HepG2 (cell line): ENCODE measurements around the gene ZNF747. TPM values are rescaled to one million over a fixed set of nuclear protein-coding genes. Genes with fewer than 3 reads are reported as not detected.

Source experiments
- ATAC-seq: fragments of 200-7000 bp; cut with Tn5 transposase; 3 replicates; pipeline ENCODE4 v1.9.1; 2020; ENCODE audit warnings: mild to moderate bottlenecking, moderate library complexity
- BruUV-seq: library from RNA; stranded (reverse); fragments of 400-500 nt; replicated peaks from 2 replicates; lab custom pipeline; 2021; lab: Mats Ljungman, UMichigan
- CTCF ChIA-PET: fragments of 300-600 bp; formaldehyde crosslinking; extraction: SDS; loops from one replicate; lab custom pipeline; 2021; ENCODE audit warnings: low total read pairs, inconsistent platforms, low intra/inter-chr PET ratio; lab: Yijun Ruan, JAX
- POLR2A ChIA-PET: fragments of 350-600 bp; sonication (Branson Sonifier 250); formaldehyde crosslinking; loops from one replicate; lab custom pipeline; 2020; ENCODE audit warnings: antibody characterized with exemption, inconsistent platforms; lab: Yijun Ruan, JAX
- DNase-seq: peaks from one replicate; pipeline ENCODE4 v3.0.0-alpha.2; 2015; ENCODE audit warnings: low spot score
- FAIRE-seq: peaks from 3 replicates; lab custom pipeline; 2011; peaks lifted over from hg19 to GRCh38; lab: Jason Lieb, UNC
- H2AFZ ChIP-seq: one replicate; pipeline ENCODE4 v1.6.1; 2011; ENCODE audit warnings: low read length, inconsistent platforms
- H3K27ac ChIP-seq: fragments of 300-600 bp; 3 replicates; pipeline ENCODE4 v1.8.0; 2011; ENCODE audit warnings: mixed run types, mild to moderate bottlenecking, mixed read lengths, low read length, inconsistent platforms; ENCODE audit not compliant: insufficient read depth; ENCODE audit errors: extremely low read length
- H3K27me3 ChIP-seq, 2 experiments: fragments of 200-600 bp in 1 of 2; 2 replicates in 1 of 2; 3 replicates in 1 of 2; pipeline versions ENCODE4 v1.6.0 to v1.8.0; 2011; ENCODE audit warnings: low read length in 2 of 2, mild to moderate bottlenecking in 2 of 2, moderate library complexity in 2 of 2, inconsistent platforms in 1 of 2; ENCODE audit not compliant: insufficient read depth in 2 of 2, control insufficient read depth in 1 of 2
- H3K36me3 ChIP-seq, 2 experiments: fragments of 200-600 bp in 1 of 2; replicated peaks in 1 of 2; 2 replicates in 1 of 2; 3 replicates in 1 of 2; pipeline versions ENCODE4 v1.5.1 to v1.8.0; 2011; ENCODE audit warnings: low read length in 2 of 2, inconsistent platforms in 1 of 2; ENCODE audit not compliant: insufficient read depth in 2 of 2, control insufficient read depth in 1 of 2
- H3K4me1 ChIP-seq: 2 replicates; pipeline ENCODE4 v1.5.1; 2012; ENCODE audit warnings: low read length, inconsistent platforms; ENCODE audit not compliant: insufficient read depth
- H3K4me2 ChIP-seq: 2 replicates; pipeline ENCODE4 v1.6.0; 2011; ENCODE audit warnings: low read depth, low read length, inconsistent platforms
- H3K4me3 ChIP-seq, 3 experiments: fragments of 200-600 bp in 1 of 3; sonication (generic), shearing (Covaris generic) in 1 of 3; replicated peaks in 1 of 3; 2 replicates each; pipeline ENCODE4 v1.5.1; 2011 to 2016; ENCODE audit warnings: low read length in 3 of 3, inconsistent platforms in 2 of 3, low read depth in 2 of 3, mild to moderate bottlenecking in 2 of 3, control low read depth in 1 of 3, mixed read lengths in 1 of 3; ENCODE audit not compliant: insufficient read depth in 1 of 3
- H3K79me2 ChIP-seq: one replicate; pipeline ENCODE4 v1.6.1; 2011; ENCODE audit warnings: low read length, inconsistent platforms; ENCODE audit not compliant: insufficient read depth
- H3K9ac ChIP-seq: 2 replicates; pipeline ENCODE4 v1.6.0; 2011; ENCODE audit warnings: mild to moderate bottlenecking, low read depth, low read length, inconsistent platforms; ENCODE audit not compliant: insufficient read depth
- H3K9me3 ChIP-seq: 2 replicates; pipeline ENCODE4 v1.5.1; 2012; ENCODE audit warnings: mild to moderate bottlenecking, low read length
- H4K20me1 ChIP-seq: 2 replicates; pipeline ENCODE4 v1.6.0; 2011; ENCODE audit warnings: inconsistent platforms, mild to moderate bottlenecking, low read length, moderate library complexity; ENCODE audit not compliant: insufficient read depth
- ARID2 ChIP-seq: sonication (generic); formaldehyde crosslinking; IDR thresholded peaks from 2 replicates; pipeline ENCODE4 v1.8.1; 2022; ENCODE audit warnings: mild to moderate bottlenecking, missing genetic modification reagents, borderline replicate concordance
- ARNTL ChIP-seq: sonication (generic); formaldehyde crosslinking; IDR thresholded peaks from 2 replicates; pipeline ENCODE4 v1.4.0; 2020; ENCODE audit warnings: mild to moderate bottlenecking, missing genetic modification reagents
- EZH2 ChIP-seq: conservative IDR thresholded peaks from 2 replicates; pipeline ENCODE4 v1.6.1; 2012; ENCODE audit warnings: mild to moderate bottlenecking, low read depth, low read length, moderate library complexity
- FOSL2 ChIP-seq: sonication (generic); formaldehyde crosslinking; IDR thresholded peaks from 2 replicates; pipeline ENCODE4 v1.4.0; 2020; ENCODE audit warnings: missing genetic modification reagents
- IKZF1 ChIP-seq: fragments of 450-650 bp; IDR thresholded peaks from 2 replicates; pipeline ENCODE4 v1.7.1; 2016
- NR2F1 ChIP-seq, 2 experiments: fragments of 450-650 bp in 1 of 2; formaldehyde crosslinking in 1 of 2; IDR thresholded peaks; 2 replicates each; pipeline versions ENCODE4 v1.5.0 to v1.6.1; 2016 to 2020; ENCODE audit warnings: mild to moderate bottlenecking in 1 of 2, missing compliant biosample characterization in 1 of 2, missing genetic modification reagents in 1 of 2, moderate library complexity in 1 of 2
- REPIN1 ChIP-seq: sonication (generic); formaldehyde crosslinking; IDR thresholded peaks from 2 replicates; pipeline ENCODE4 v1.8.0; 2022; ENCODE audit warnings: missing genetic modification reagents, low read depth, mild to moderate bottlenecking, borderline replicate concordance
- RNF2 ChIP-seq: fragments of 450-650 bp; conservative IDR thresholded peaks from 2 replicates; pipeline ENCODE4 v1.6.1; 2016; ENCODE audit warnings: low read depth
- RXRB ChIP-seq: IDR thresholded peaks from 2 replicates; pipeline ENCODE4 v1.6.1; 2016; ENCODE audit warnings: borderline replicate concordance, missing genetic modification reagents, missing compliant biosample characterization
- SAP130 ChIP-seq: IDR thresholded peaks from 2 replicates; pipeline ENCODE4 v1.6.1; 2016; ENCODE audit warnings: low read depth
- TEAD3 ChIP-seq: optimal IDR thresholded peaks from 2 replicates; pipeline ENCODE3; 2016; ENCODE audit warnings: borderline replicate concordance
- ZBTB21 ChIP-seq: sonication (generic); formaldehyde crosslinking; IDR thresholded peaks from 2 replicates; pipeline ENCODE4 v1.4.0; 2020; ENCODE audit warnings: missing genetic modification reagents
- ZNF572 ChIP-seq: sonication (generic); formaldehyde crosslinking; IDR thresholded peaks from 2 replicates; pipeline ENCODE4 v1.5.1; 2020; ENCODE audit warnings: mild to moderate bottlenecking, missing genetic modification reagents
- ZNF629 ChIP-seq: sonication (generic); formaldehyde crosslinking; conservative IDR thresholded peaks from 2 replicates; pipeline ENCODE4 v1.5.0; 2020; ENCODE audit warnings: missing genetic modification reagents
- ZNF652 ChIP-seq: IDR thresholded peaks from 2 replicates; pipeline ENCODE4 v1.6.1; 2016; ENCODE audit warnings: low read depth, borderline replicate concordance
- ZNF7 ChIP-seq: IDR thresholded peaks from 2 replicates; pipeline ENCODE4 v1.6.1; 2016; ENCODE audit warnings: missing biosample characterization, missing genetic modification reagents
- ZNF724P ChIP-seq: sonication (generic); formaldehyde crosslinking; IDR thresholded peaks from 2 replicates; pipeline ENCODE4 v1.8.0; 2022; ENCODE audit warnings: missing genetic modification reagents, borderline replicate concordance
- ZSCAN12 ChIP-seq: sonication (generic); formaldehyde crosslinking; IDR thresholded peaks from 2 replicates; pipeline ENCODE4 v1.9.0; 2021; ENCODE audit warnings: mild to moderate bottlenecking, missing genetic modification reagents
- ZSCAN31 ChIP-seq: sonication (generic); formaldehyde crosslinking; IDR thresholded peaks from 2 replicates; pipeline ENCODE4 v1.5.0; 2020; ENCODE audit warnings: low read depth, mild to moderate bottlenecking, missing genetic modification reagents
- WGBS: methylation state at CpG from one replicate; pipeline ENCODE4 v1.1.6; 2017; ENCODE audit warnings: low lambda C conversion rate; 5-methylcytosine and 5-hydroxymethylcytosine counted together
- in situ Hi-C: cut with HindIII; loops from 2 replicates; pipeline ENCODE4 v1.10.0; 2017; ENCODE audit warnings: low pct_unique_long_range_greater_than_20kb; ENCODE audit not compliant: extremely low pct_ligation_motif_present
- intact Hi-C: fragments of 100-400 bp; cut with micrococcal nuclease; formaldehyde crosslinking; loops from one replicate; pipeline ENCODE4 v1.10.0; 2022; ENCODE audit not compliant: unreplicated experiment
- polyA plus RNA-seq, 8 experiments: library from polyadenylated mRNA; depleted of rRNA in 3 of 8; stranded (reverse) in 7 of 8; unstranded in 1 of 8; fragments of >200 nt; fragmentation: Illumina TruSeq in 4 of 8; extraction: Trizol in 4 of 8; gene quantifications; 2 replicates each; pipeline versions ENCODE4 v1.2.1 to v1.2.3, GENCODE V29; 2011 to 2016; ENCODE audit warnings: low read depth in 4 of 8, missing spikeins in 1 of 8, mixed read lengths in 1 of 8; ENCODE audit not compliant: insufficient read depth in 1 of 8
- total RNA-seq, 5 experiments: library from RNA; depleted of rRNA; stranded (reverse); fragments of >200 nt; fragmentation: Illumina TruSeq; extraction: Trizol; gene quantifications; 2 replicates each; pipeline ENCODE4 v1.2.3, GENCODE V29; 2016; ENCODE audit warnings: low read depth in 1 of 5
- TF ChIP-seq, protein P1 (sequence below): sonication (generic); formaldehyde crosslinking; IDR thresholded peaks from 2 replicates; pipeline ENCODE4 v1.4.0; 2020; ENCODE audit warnings: mild to moderate bottlenecking, missing genetic modification reagents

The ZNF747 gene
- total and polyA plus RNA-seq, 2 of the 13 experiments (the other 11 are each of a cell fraction or from before 2014, with no cell fraction given): 7.2 to 10.2 TPM

GRCh38 chr16:30491744-30492308 lies 42.8 kb downstream of the ZNF747 start:
- H3K4me1 ChIP-seq: peaks cover 35% of the 10 kb centered on the region
- no peak for FAIRE-seq
- no peaks in the 10 kb centered on the region for H3K79me2 ChIP-seq
- 48% methylated on average over 6 of the region's 6 CpGs for WGBS
- no peaks in the 10 kb centered on the region for H4K20me1 ChIP-seq
- H3K36me3 ChIP-seq: no peaks in the 10 kb centered on the region
- in situ Hi-C loops: no loop called here
- intact Hi-C loops: no loop called here
- no peak overlapping the region for H3K4me3 ChIP-seq
- ChIA-PET POLR2A (interaction anchor here (0.5 to 2.2 kb wide), 2 partner anchors 62 to 95 kb away, joined by 3 to 8 read pairs; partner anchors contain the start of gene DCTPP1), CTCF (no interaction called here)
- no peaks in the 10 kb centered on the region for H3K9me3 ChIP-seq
- H2AFZ ChIP-seq: no peak overlapping the region
- H3K4me2 ChIP-seq: no peak overlapping the region
- no peak overlapping the region for H3K9ac ChIP-seq
- BruUV-seq: no TSS peak
- H3K27me3 ChIP-seq: no peaks in the 10 kb centered on the region
- 0 out of 3 replicates have a peak, but pooled peaks have one; percentile 11 for ATAC-seq
- peak; percentile 56 for DNase-seq
- H3K27ac ChIP-seq: no peak overlapping the region
- TF ChIP-seq, protein P1, sequence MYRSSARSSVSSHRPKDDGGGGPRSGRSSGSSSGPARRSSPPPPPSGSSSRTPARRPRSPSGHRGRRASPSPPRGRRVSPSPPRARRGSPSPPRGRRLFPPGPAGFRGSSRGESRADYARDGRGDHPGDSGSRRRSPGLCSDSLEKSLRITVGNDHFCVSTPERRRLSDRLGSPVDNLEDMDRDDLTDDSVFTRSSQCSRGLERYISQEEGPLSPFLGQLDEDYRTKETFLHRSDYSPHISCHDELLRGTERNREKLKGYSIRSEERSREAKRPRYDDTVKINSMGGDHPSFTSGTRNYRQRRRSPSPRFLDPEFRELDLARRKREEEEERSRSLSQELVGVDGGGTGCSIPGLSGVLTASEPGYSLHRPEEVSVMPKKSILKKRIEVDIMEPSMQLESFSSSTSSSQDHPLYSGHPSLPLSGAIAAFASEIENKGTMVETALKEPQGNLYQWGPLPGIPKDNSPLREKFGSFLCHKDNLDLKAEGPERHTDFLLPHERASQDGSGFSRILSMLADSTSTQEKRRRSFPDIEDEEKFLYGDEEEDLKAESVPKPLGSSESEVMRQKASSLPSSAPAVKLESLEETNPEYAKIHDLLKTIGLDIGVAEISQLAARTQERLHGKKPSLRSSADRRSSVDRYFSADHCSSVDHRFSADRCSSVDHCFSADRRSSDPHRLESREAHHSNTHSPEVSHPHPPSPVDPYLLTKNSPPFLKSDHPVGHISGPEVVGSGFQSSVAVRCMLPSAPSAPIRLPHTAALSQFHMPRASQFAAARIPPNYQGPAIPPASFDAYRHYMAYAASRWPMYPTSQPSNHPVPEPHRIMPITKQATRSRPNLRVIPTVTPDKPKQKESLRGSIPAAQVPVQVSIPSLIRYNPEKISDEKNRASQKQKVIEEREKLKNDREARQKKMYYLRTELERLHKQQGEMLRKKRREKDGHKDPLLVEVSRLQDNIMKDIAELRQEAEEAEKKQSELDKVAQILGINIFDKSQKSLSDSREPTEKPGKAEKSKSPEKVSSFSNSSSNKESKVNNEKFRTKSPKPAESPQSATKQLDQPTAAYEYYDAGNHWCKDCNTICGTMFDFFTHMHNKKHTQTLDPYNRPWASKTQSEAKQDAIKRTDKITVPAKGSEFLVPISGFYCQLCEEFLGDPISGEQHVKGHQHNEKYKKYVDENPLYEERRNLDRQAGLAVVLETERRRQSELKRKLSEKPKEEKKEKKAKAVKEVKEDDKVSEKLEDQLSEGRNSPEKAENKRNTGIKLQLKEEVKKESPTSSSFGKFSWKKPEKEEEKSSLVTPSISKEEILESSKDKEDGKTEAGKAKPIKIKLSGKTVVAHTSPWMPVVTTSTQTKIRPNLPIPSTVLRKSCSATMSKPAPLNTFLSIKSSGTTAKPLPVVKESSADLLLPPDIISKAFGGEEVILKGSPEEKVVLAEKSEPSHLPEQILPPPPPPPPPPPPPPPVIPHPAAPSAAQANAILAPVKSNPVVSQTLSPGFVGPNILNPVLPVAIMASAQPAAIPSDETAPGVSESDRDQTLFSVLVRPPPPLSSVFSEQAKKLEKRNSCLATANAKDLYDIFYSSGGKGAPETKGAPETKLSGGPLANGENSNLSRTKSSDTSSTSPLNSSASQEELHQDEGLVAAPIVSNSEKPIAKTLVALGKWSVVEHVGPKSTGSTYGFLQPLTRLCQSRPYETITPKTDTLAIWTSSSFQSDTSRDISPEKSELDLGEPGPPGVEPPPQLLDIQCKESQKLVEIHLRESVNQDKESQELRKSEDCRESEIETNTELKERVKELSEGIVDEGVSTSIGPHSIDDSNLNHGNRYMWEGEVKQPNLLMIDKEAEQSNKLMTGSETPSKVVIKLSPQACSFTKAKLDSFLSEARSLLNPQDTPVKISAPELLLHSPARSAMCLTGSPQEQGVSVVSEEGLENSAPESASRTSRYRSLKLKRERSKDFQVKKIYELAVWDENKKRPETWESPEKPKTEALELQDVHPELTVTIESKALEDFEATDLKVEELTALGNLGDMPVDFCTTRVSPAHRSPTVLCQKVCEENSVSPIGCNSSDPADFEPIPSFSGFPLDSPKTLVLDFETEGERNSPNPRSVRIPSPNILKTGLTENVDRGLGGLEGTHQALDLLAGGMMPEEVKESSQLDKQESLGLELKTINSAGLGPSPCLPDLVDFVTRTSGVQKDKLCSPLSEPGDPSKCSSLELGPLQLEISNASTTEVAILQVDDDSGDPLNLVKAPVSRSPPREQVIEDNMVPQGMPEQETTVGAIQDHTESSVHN (CRISPR knock-in tag): no peak
- TF ChIP-seq RNF2: no peak
- TF ChIP-seq ZNF629 (CRISPR knock-in tag): peak; percentile 77
- TF ChIP-seq RXRB (CRISPR knock-in tag): peak; percentile 24; the same call in 1 of the 2 replicates
- peak; percentile 61 for TF ChIP-seq ZNF652 (CRISPR knock-in tag)
- TF ChIP-seq ZSCAN31: no peak
- TF ChIP-seq ARNTL: no peak
- TF ChIP-seq REPIN1: no peak
- TF ChIP-seq EZH2: no peak
- no peak for TF ChIP-seq ZBTB21
- peak; percentile 92 for TF ChIP-seq FOSL2 (CRISPR knock-in tag)
- TF ChIP-seq SAP130 (CRISPR knock-in tag): peak; percentile 49
- no peak for TF ChIP-seq ZSCAN12
- no peak for TF ChIP-seq ZNF724P (CRISPR knock-in tag)
- TF ChIP-seq NR2F1 (CRISPR knock-in tag; IDR thresholded peaks at IDR 0.05): no peak
- no peak for TF ChIP-seq ARID2 (CRISPR knock-in tag)
- no peak for TF ChIP-seq ZNF572 (CRISPR knock-in tag)
- peak; percentile 65 for TF ChIP-seq TEAD3 (CRISPR knock-in tag)
- TF ChIP-seq ZNF7: no peak
- no peak for TF ChIP-seq IKZF1
